K562 (cell line): ENCODE data around the gene PYDC1. TPM values are rescaled to one million over a fixed set of nuclear protein-coding genes. Genes with fewer than 3 reads are reported as not detected.

Experiments used
- BHLHE40 ChIP-seq: IDR thresholded peaks from 2 replicates; pipeline ENCODE4 v1.6.1; 2011; ENCODE audit warnings: low read length, improper control_type of control experiment
- CBFA2T3 ChIP-seq: fragments of 450-650 bp; IDR thresholded peaks from 2 replicates; pipeline ENCODE4 v1.6.1; 2017
- EGR1 ChIP-seq: fragments of 450-650 bp; conservative IDR thresholded peaks from 2 replicates; pipeline ENCODE4 v1.6.1; 2017; ENCODE audit warnings: mild to moderate bottlenecking
- ELF2 ChIP-seq: fragments of 250-450 bp; sonication (Bioruptor Pico); IDR thresholded peaks from 2 replicates; pipeline ENCODE4 v1.5.0; 2021; ENCODE audit warnings: mild to moderate bottlenecking
- ESRRA ChIP-seq: fragments of 450-650 bp; IDR thresholded peaks from 2 replicates; pipeline ENCODE4 v1.6.1; 2014; ENCODE audit warnings: low read depth, mild to moderate bottlenecking, moderate library complexity, borderline replicate concordance
- ETS1 ChIP-seq: conservative IDR thresholded peaks from 2 replicates; pipeline ENCODE4 v1.6.1; 2011; ENCODE audit warnings: low read depth, mild to moderate bottlenecking, low read length; ENCODE audit not compliant: control insufficient read depth
- ETV1 ChIP-seq: fragments of 450-650 bp; conservative IDR thresholded peaks from 2 replicates; pipeline ENCODE4 v1.6.1; 2016; ENCODE audit warnings: missing genetic modification characterization, control low read depth, low read depth, missing compliant biosample characterization
- FOS ChIP-seq: IDR thresholded peaks from 3 replicates; pipeline ENCODE4 v1.6.1; 2011; ENCODE audit not compliant: insufficient read length; ENCODE audit errors: extremely low read depth
- HDAC8 ChIP-seq: fragments of 450-650 bp; IDR thresholded peaks from 2 replicates; pipeline ENCODE4 v1.6.1; 2016; ENCODE audit warnings: mild to moderate bottlenecking, missing genetic modification characterization, moderate library complexity, missing compliant biosample characterization
- KAT8 ChIP-seq: fragments of 450-650 bp; IDR thresholded peaks from 2 replicates; pipeline ENCODE4 v1.6.1; 2016; ENCODE audit warnings: low read depth, mild to moderate bottlenecking
- MAFG ChIP-seq: fragments of 450-650 bp; conservative IDR thresholded peaks from 2 replicates; pipeline ENCODE4 v1.6.1; 2016; ENCODE audit warnings: missing genetic modification characterization, missing compliant biosample characterization
- NUFIP1 ChIP-seq: fragments of 450-650 bp; IDR thresholded peaks from 2 replicates; pipeline ENCODE4 v1.6.1; 2018; ENCODE audit not compliant: partially characterized antibody
- POLR3A ChIP-seq: IDR thresholded peaks from 2 replicates; pipeline ENCODE4 v1.6.1; 2011; ENCODE audit warnings: borderline replicate concordance, mild to moderate bottlenecking, moderate library complexity; ENCODE audit not compliant: insufficient read length, insufficient read depth; ENCODE audit errors: extremely low read depth
- SMAD2 ChIP-seq: fragments of 150-350 bp; IDR thresholded peaks from 2 replicates; pipeline ENCODE4 v1.6.1; 2014; ENCODE audit warnings: low read depth, mild to moderate bottlenecking, low read length
- SMAD3 ChIP-seq: fragments of 450-650 bp; formaldehyde crosslinking; conservative IDR thresholded peaks from 2 replicates; pipeline ENCODE4 v1.4.0; 2020; ENCODE audit warnings: mild to moderate bottlenecking
- SMARCB1 ChIP-seq: IDR thresholded peaks from 2 replicates; pipeline ENCODE4 v1.6.1; 2011; ENCODE audit warnings: improper control_type of control experiment, low read depth; ENCODE audit not compliant: insufficient read length
- SRSF7 ChIP-seq: fragments of 200-400 bp; formaldehyde crosslinking; optimal IDR thresholded peaks from 2 replicates; pipeline ENCODE3; 2017; ENCODE audit warnings: mild to moderate bottlenecking, low read depth, low read length
- STAT5B ChIP-seq: fragments of 250-450 bp; sonication (Bioruptor Pico); IDR thresholded peaks from 2 replicates; pipeline ENCODE4 v1.8.0; 2021; ENCODE audit warnings: mild to moderate bottlenecking, inconsistent platforms
- TAF1 ChIP-seq: IDR thresholded peaks from 2 replicates; pipeline ENCODE4 v1.6.1; 2011; ENCODE audit warnings: mild to moderate bottlenecking, low read length, moderate library complexity; ENCODE audit not compliant: insufficient read depth, control insufficient read depth, severe bottlenecking; ENCODE audit errors: extremely low read depth
- TBL1XR1 ChIP-seq, 2 experiments: IDR thresholded peaks; 2 replicates each; pipeline ENCODE4 v1.6.1; 2012; ENCODE audit warnings: improper control_type of control experiment in 2 of 2, low read length in 2 of 2, mild to moderate bottlenecking in 1 of 2
- TEAD1 ChIP-seq, 2 experiments: fragments of 450-650 bp in 1 of 2; sonication (generic) in 1 of 2; formaldehyde crosslinking; IDR thresholded peaks; 2 replicates each; pipeline versions ENCODE4 v1.4.0 to v1.8.0; 2020 to 2022; ENCODE audit warnings: mild to moderate bottlenecking in 2 of 2, missing genetic modification reagents in 1 of 2
- TRIM24 ChIP-seq, 2 experiments: fragments of 450-650 bp; IDR thresholded peaks; 2 replicates each; pipeline ENCODE4 v1.6.1; 2016
- XRCC5 ChIP-seq: fragments of 200-400 bp; formaldehyde crosslinking; IDR thresholded peaks from 2 replicates; pipeline ENCODE4 v1.6.1; 2017; ENCODE audit warnings: low read depth, mild to moderate bottlenecking, low read length
- ZNF23 ChIP-seq: fragments of 250-450 bp; sonication (Bioruptor Pico); IDR thresholded peaks from 2 replicates; pipeline ENCODE4 v1.4.0; 2020; ENCODE audit warnings: mild to moderate bottlenecking
- ZNF584 ChIP-seq: fragments of 200-800 bp; sonication (Bioruptor generic); IDR thresholded peaks from 2 replicates; pipeline ENCODE4 v1.6.1; 2016; ENCODE audit warnings: low read depth, mild to moderate bottlenecking, missing genetic modification characterization, missing compliant biosample characterization
- ZNF589 ChIP-seq: fragments of 200-800 bp; sonication (Bioruptor generic); IDR thresholded peaks from 2 replicates; pipeline ENCODE4 v1.6.1; 2016; ENCODE audit warnings: low read depth, missing genetic modification characterization, missing compliant biosample characterization
- ZSCAN29 ChIP-seq: fragments of 450-650 bp; IDR thresholded peaks from 2 replicates; pipeline ENCODE4 v1.6.1; 2017
- ZZZ3 ChIP-seq: fragments of 450-650 bp; IDR thresholded peaks from 2 replicates; pipeline ENCODE4 v1.6.1; 2016; ENCODE audit warnings: antibody characterized with exemption, mild to moderate bottlenecking, moderate library complexity
- polyA plus RNA-seq, 8 experiments: library from polyadenylated mRNA; depleted of rRNA in 4 of 8; stranded (reverse) in 5 of 8; unstranded in 3 of 8; fragments of >200 nt; fragmentation: Nextera tagmentation in 2 of 8; fragmentation: Illumina TruSeq in 1 of 8; extraction: Ambion mirVana in 2 of 8; extraction: Trizol in 1 of 8; gene quantifications; 2 replicates each; pipeline versions ENCODE4 v1.2.1 to v1.2.3, GENCODE V29; 2011 to 2014; ENCODE audit warnings: inconsistent platforms in 1 of 8, missing spikeins in 1 of 8
- total RNA-seq, 7 experiments: library from RNA; depleted of rRNA in 6 of 7; stranded (reverse); fragments of >200 nt in 6 of 7; fragmentation: Illumina TruSeq in 2 of 7; extraction: Trizol in 2 of 7; gene quantifications; 2 replicates each; pipeline versions ENCODE4 v1.2.1 to v1.2.3, GENCODE V29; 2011 to 2021; ENCODE audit warnings: low replicate concordance in 1 of 7
- TF ChIP-seq, protein P1 (sequence below), 2 experiments: fragments of 450-650 bp; IDR thresholded peaks; 2 replicates each; pipeline ENCODE4 v1.6.1; 2016

PYDC1 gene
- total and polyA plus RNA-seq, 9 of the 15 experiments (the other 6 are each of a cell fraction or from before 2014, with no cell fraction given) = not detected

DNA sequence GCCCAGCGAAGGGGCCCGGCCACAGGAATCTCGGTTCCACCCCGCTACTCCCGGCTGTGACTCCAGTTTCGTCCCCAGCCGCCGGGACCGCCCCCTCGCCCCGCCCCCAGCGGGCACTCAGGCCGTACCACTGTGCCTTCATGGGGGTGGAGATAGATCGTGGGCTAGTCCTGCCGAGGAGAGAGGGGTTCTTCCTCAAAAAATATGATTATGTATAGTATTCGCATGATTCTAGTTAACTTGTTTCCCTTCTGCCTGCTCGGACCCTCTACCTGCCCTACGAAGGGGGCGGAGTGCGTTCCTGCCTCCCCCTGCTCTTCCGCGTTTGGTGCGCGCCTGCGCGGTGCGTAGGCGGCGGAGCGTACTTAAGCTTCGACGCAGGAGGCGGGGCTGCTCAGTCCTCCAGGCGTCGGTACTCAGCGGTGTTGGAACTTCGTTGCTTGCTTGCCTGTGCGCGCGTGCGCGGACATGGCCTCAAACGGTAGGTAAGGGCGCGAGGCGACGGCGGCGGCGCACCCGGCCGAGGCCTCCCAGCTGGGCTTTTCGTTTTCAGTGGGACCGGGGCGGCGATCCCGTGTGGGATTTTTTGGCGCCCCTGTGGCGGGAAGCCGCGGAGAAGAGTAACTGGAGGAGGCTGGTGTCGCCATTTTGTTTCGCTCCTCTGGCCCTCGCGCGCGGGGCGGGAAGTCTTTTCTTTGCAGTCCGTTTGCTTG, 37.0 kb downstream of the PYDC1 start, which contains the start of gene FUS (continued):
- TF ChIP-seq ZZZ3 (0 out of 2 replicates have a peak, but pooled peaks have one; percentile 62), MAFG (no peak), ETS1 (peak; percentile 87; the same call in 1 of the 2 replicates), TAF1 (peak; percentile 100), TEAD1 (CRISPR knock-in tag; IDR thresholded peaks at IDR 0.05) (peak; percentile 54 to 77; a peak in 3 of 4 replicates), SMARCB1 (no peak), POLR3A (no peak), ZNF23 (CRISPR knock-in tag) (no peak), SRSF7 (peak; percentile 95), SMAD2 (no peak), ELF2 (CRISPR knock-in tag) (peak; percentile 50; the same call in 1 of the 2 replicates), ZNF589 (CRISPR knock-in tag) (peak; percentile 84; the same call in 1 of the 2 replicates), NUFIP1 (peak; percentile 97), ETV1 (tag) (no peak; the same call in 1 of the 2 replicates), SMAD3 (0 out of 2 replicates have a peak, but pooled peaks have one; percentile 8), XRCC5 (0 out of 2 replicates have a peak, but pooled peaks have one; percentile 4), ESRRA (peak; percentile 56), KAT8 (no peak), STAT5B (CRISPR knock-in tag) (no peak), TRIM24 (IDR thresholded peaks at IDR 0.05) (peak in 1 of 2 experiments; percentile 79; a peak in 2 of 4 replicates), FOS (no peak), TBL1XR1 (IDR thresholded peaks at IDR 0.05; ENCODE audit: low read length in 2 of 2) (peak in 1 of 2 experiments; percentile 91; a peak in 1 of 4 replicates), ZNF584 (CRISPR knock-in tag) (no peak), CBFA2T3 (peak; percentile 29; the same call in 1 of the 2 replicates), BHLHE40 (peak; percentile 96), HDAC8 (no peak), EGR1 (peak; percentile 100), ZSCAN29 (no peak)
- TF ChIP-seq, protein P1, sequence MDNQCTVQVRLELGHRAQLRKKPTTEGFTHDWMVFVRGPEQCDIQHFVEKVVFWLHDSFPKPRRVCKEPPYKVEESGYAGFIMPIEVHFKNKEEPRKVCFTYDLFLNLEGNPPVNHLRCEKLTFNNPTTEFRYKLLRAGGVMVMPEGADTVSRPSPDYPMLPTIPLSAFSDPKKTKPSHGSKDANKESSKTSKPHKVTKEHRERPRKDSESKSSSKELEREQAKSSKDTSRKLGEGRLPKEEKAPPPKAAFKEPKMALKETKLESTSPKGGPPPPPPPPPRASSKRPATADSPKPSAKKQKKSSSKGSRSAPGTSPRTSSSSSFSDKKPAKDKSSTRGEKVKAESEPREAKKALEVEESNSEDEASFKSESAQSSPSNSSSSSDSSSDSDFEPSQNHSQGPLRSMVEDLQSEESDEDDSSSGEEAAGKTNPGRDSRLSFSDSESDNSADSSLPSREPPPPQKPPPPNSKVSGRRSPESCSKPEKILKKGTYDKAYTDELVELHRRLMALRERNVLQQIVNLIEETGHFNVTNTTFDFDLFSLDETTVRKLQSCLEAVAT (IDR thresholded peaks at IDR 0.05) = peak; percentile 79 to 86; a peak in 3 of 4 replicates
